CD4-positive, alpha-beta memory T cell (primary cell): ENCODE results near the gene EPAS1. TPM values are rescaled to one million over a fixed set of nuclear protein-coding genes. Genes with fewer than 3 reads are reported as not detected.

Source experiments
- CTCF ChIA-PET: fragments of 350-600 bp; sonication (Branson Sonifier 250); formaldehyde crosslinking; loops from one replicate; lab custom pipeline; 2021; ENCODE audit warnings: inconsistent platforms; ENCODE audit not compliant: partially characterized antibody; lab: Charles Lee
- POLR2A ChIA-PET: fragments of 350-600 bp; sonication (Branson Sonifier 250); formaldehyde crosslinking; loops from one replicate; lab custom pipeline; 2021; ENCODE audit not compliant: partially characterized antibody; lab: Charles Lee
- DNase-seq, 5 donors: peaks; one replicate each; pipeline versions ENCODE4 v3.0.0 to v3.0.0-alpha.2; 2020 to 2022; ENCODE audit warnings: mixed read lengths in 1 of 5
- H3K27ac ChIP-seq: one replicate; pipeline ENCODE4 v1.7.0; 2013; ENCODE audit warnings: low read depth, low read length
- H3K27me3 ChIP-seq: 2 replicates; pipeline ENCODE4 v1.7.0; 2013; ENCODE audit warnings: mild to moderate bottlenecking, low read length, moderate library complexity; ENCODE audit not compliant: insufficient read depth
- H3K36me3 ChIP-seq: 2 replicates; pipeline ENCODE4 v1.7.0; 2013; ENCODE audit warnings: mild to moderate bottlenecking, low read length, moderate library complexity; ENCODE audit not compliant: insufficient read depth
- H3K4me1 ChIP-seq: 2 replicates; pipeline ENCODE4 v1.7.0; 2013; ENCODE audit warnings: mild to moderate bottlenecking, low read length, moderate library complexity; ENCODE audit not compliant: insufficient read depth
- H3K4me3 ChIP-seq, 2 donors: one replicate each; pipeline ENCODE4 v1.7.0; 2013; ENCODE audit warnings: low read length in 2 of 2, mild to moderate bottlenecking in 1 of 2
- H3K9me3 ChIP-seq, 2 donors: one replicate each; pipeline ENCODE4 v1.7.0; 2013; ENCODE audit warnings: low read length in 2 of 2, control low read depth in 1 of 2; ENCODE audit not compliant: control insufficient read depth in 1 of 2
- H3K27ac Mint-ChIP-seq, 7 donors: one replicate each; pipeline ENCODE4 v1.8.0; 2020 to 2021; ENCODE audit warnings: mixed read lengths in 7 of 7, mild to moderate bottlenecking in 6 of 7, inconsistent platforms in 3 of 7, moderate library complexity in 3 of 7
- H3K27me3 Mint-ChIP-seq, 2 donors: one replicate each; pipeline ENCODE4 v1.8.0; 2020 to 2021; ENCODE audit warnings: mixed read lengths in 2 of 2
- H3K36me3 Mint-ChIP-seq, 2 donors: one replicate each; pipeline ENCODE4 v1.8.0; 2020 to 2021; ENCODE audit warnings: mixed read lengths in 2 of 2, inconsistent platforms in 1 of 2, mild to moderate bottlenecking in 1 of 2
- H3K4me1 Mint-ChIP-seq, 4 donors: one replicate each; pipeline ENCODE4 v1.8.0; 2020 to 2021; ENCODE audit warnings: mixed read lengths in 4 of 4, mild to moderate bottlenecking in 1 of 4
- H3K4me3 Mint-ChIP-seq, 8 donors: one replicate each; pipeline ENCODE4 v1.8.0; 2020 to 2021; ENCODE audit warnings: mixed read lengths in 8 of 8, mild to moderate bottlenecking in 7 of 8, moderate library complexity in 6 of 8, inconsistent platforms in 3 of 8
- H3K9me3 Mint-ChIP-seq, 8 donors: one replicate each; pipeline ENCODE4 v1.8.0; 2020 to 2021; ENCODE audit warnings: mixed read lengths in 8 of 8, mild to moderate bottlenecking in 5 of 8, inconsistent platforms in 3 of 8, moderate library complexity in 1 of 8
- intact Hi-C: fragments of 100-400 bp; cut with micrococcal nuclease; formaldehyde crosslinking; loops from one replicate; pipeline ENCODE4 v1.15.1; 2023
- polyA plus RNA-seq, 2 donors: library from polyadenylated mRNA; unstranded; fragments of 300-500 nt; fragmentation: Illumina TruSeq; gene quantifications; one replicate each; pipeline ENCODE4 v1.2.3, GENCODE V29; 2021
- total RNA-seq, 2 experiments: library from RNA; stranded (reverse); gene quantifications; one replicate each; pipeline ENCODE4 v1.2.3, GENCODE V29; 2021

Gene EPAS1
- total and polyA plus RNA-seq, 4 experiments from 2014 or later: 0.40 to 2.7 (median 2.3) TPM; not detected in 1

DNA sequence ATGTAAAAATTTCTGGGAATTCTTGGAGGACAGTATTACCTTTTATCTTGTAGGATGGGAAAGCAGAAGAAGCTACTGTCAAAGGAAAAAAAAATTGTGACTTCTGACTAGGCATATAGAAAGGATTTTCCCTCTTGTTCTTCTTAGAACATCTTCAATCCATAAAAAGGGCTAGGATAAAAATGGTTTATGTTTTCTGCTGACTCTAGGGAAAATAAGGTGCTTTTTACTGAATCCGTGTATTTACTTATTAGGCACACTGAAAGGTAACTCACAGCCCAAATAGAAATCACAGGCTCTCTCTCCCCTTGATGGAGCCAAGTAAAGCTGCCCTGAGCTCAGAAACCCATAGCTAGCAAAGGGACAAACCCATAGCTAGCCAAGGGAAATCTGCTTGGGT, 74.6 kb downstream of the EPAS1 start:
- Mint-ChIP-seq H3K9me3 (no peaks in the 10 kb centered on the region), H3K4me1 (peaks cover 2 to 9% (median 6%) of the 10 kb centered on the region in 4 donors), H3K27ac (no peak overlapping the region), H3K27me3 (no peaks in the 10 kb centered on the region), H3K4me3 (no peak overlapping the region), H3K36me3 (no peaks in the 10 kb centered on the region)
- Histone ChIP-seq H3K36me3 (no peaks in the 10 kb centered on the region), H3K27me3 (no peaks in the 10 kb centered on the region), H3K27ac (no peak overlapping the region), H3K9me3 (no peaks in the 10 kb centered on the region), H3K4me1 (no peaks in the 10 kb centered on the region), H3K4me3 (no peak overlapping the region)
- ChIA-PET POLR2A (no interaction called here), CTCF (no interaction called here)
- DNase-seq: no peak
- intact Hi-C loops: no loop called here

DNA sequence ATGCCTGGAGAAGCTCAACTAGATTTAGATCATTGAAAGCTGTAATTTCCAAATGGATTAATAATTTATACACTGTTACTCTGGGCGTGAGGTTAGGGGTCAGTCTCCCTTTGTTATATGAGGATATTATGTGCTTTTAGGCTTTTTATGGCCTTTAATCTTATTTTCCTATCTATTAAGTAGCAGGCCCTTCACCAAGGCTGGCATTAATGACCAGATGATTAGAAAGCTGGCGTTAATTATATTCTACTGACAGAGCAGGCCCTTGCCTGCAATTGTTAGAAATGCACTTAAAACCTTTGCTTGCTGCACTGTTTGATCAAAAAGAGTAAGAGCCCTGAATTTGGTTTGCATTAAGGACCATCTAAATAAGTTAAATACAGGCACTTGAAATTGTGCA, 75.3 kb downstream of the EPAS1 start:
- CTCF ChIA-PET: interaction anchor here (1.7 to 2.8 kb wide), 2 partner anchors 308 to 309 kb away, joined by 3 to 7 read pairs; no protein-coding TSS in a partner anchor
- H3K9me3 ChIP-seq: no peaks in the 10 kb centered on the region
- Mint-ChIP-seq H3K4me1 (peaks cover 2 to 9% (median 6%) of the 10 kb centered on the region in 4 donors), H3K9me3 (no peaks in the 10 kb centered on the region), H3K27me3 (no peaks in the 10 kb centered on the region), H3K36me3 (no peaks in the 10 kb centered on the region), H3K4me3 (no peak overlapping the region), H3K27ac (no peak overlapping the region)
- DNase-seq: no peak
- H3K4me1 ChIP-seq: no peaks in the 10 kb centered on the region
- no peaks in the 10 kb centered on the region for H3K36me3 ChIP-seq
- no peak overlapping the region for H3K27ac ChIP-seq
- no peaks in the 10 kb centered on the region for H3K27me3 ChIP-seq
- intact Hi-C loops: no loop called here
- POLR2A ChIA-PET: no interaction called here
- H3K4me3 ChIP-seq: no peak overlapping the region

DNA sequence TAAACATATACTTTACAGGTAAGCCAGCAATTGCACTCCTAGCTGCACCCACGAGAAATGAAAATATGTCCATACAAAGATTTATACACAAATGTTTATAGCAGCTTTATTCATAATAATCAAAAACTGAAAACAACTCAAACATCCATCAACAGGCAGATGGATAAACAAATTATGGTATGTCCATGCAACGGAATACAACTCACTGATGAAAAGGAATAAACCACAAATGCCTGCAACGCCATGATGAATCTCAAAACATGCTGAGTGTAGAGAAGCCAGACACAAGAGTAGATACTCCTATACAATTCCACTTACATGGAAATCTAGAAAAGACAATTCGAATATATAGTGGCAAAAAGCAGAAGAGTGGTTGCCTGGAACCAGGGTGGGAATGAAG, 76.0 kb downstream of the EPAS1 start:
- Histone ChIP-seq H3K4me3 (no peak overlapping the region), H3K4me1 (no peaks in the 10 kb centered on the region), H3K27ac (no peak overlapping the region), H3K27me3 (no peaks in the 10 kb centered on the region), H3K9me3 (no peaks in the 10 kb centered on the region), H3K36me3 (no peaks in the 10 kb centered on the region)
- ChIA-PET POLR2A (no interaction called here), CTCF (interaction anchor here (1.7 to 2.8 kb wide), 2 partner anchors 308 to 310 kb away, joined by 3 to 7 read pairs; no protein-coding TSS in a partner anchor)
- intact Hi-C loops: no loop called here
- H3K27me3 Mint-ChIP-seq: no peaks in the 10 kb centered on the region
- peaks cover 2 to 6% (median 6%) of the 10 kb centered on the region in 4 donors for H3K4me1 Mint-ChIP-seq
- H3K27ac Mint-ChIP-seq: no peak overlapping the region
- H3K36me3 Mint-ChIP-seq: no peaks in the 10 kb centered on the region
- H3K9me3 Mint-ChIP-seq: no peaks in the 10 kb centered on the region
- H3K4me3 Mint-ChIP-seq: no peak overlapping the region
- DNase-seq: no peak

DNA sequence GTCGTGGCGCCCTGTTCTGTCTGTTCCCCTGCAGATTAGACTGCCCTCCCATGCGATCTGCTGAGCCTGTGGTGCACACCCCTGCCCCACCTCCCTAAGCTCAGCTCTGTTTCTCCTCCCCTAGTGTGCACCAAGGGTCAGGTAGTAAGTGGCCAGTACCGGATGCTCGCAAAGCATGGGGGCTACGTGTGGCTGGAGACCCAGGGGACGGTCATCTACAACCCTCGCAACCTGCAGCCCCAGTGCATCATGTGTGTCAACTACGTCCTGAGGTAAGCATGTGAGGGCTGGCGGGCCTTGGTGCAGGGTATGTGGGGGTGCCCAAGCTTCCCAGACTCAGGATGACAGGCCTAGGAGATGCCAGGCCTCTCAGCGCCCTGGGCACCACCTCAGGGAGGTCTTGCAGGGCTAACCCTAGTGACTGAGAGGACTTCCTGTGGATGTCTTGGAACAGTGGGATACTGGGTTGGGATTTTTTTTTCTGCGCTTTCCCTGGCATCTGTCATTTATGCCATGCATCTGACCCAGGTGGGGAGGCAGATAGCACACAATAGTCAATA, 78.4 kb downstream of the EPAS1 start:
- H3K27ac Mint-ChIP-seq: no peak overlapping the region
- H3K4me3 Mint-ChIP-seq: no peak overlapping the region
- no peaks in the 10 kb centered on the region for H3K9me3 ChIP-seq
- no peak for DNase-seq
- no peaks in the 10 kb centered on the region for H3K4me1 ChIP-seq
- H3K4me1 Mint-ChIP-seq: no peaks in the 10 kb centered on the region
- no peak overlapping the region for H3K4me3 ChIP-seq
- ChIA-PET CTCF (interaction anchor here (1.6 to 1.9 kb wide), 2 partner anchors 12 to 313 kb away, joined by 4 to 6 read pairs; no protein-coding TSS in a partner anchor), POLR2A (no interaction called here)
- H3K36me3 Mint-ChIP-seq: no peaks in the 10 kb centered on the region
- no peak overlapping the region for H3K27ac ChIP-seq
- H3K27me3 ChIP-seq: no peaks in the 10 kb centered on the region
- intact Hi-C loops: no loop called here
- no peaks in the 10 kb centered on the region for H3K27me3 Mint-ChIP-seq
- no peaks in the 10 kb centered on the region for H3K9me3 Mint-ChIP-seq
- H3K36me3 ChIP-seq: no peaks in the 10 kb centered on the region

GRCh38 chr2:46376586-46376985, 79.4 kb downstream of the EPAS1 start:
- H3K9me3 Mint-ChIP-seq: no peaks in the 10 kb centered on the region
- CTCF ChIA-PET: interaction anchor here (1.6 to 1.9 kb wide), 2 partner anchors 13 to 314 kb away, joined by 4 to 6 read pairs; no protein-coding TSS in a partner anchor
- H3K4me3 ChIP-seq: no peak overlapping the region
- intact Hi-C loops: no loop called here
- no peak overlapping the region for H3K4me3 Mint-ChIP-seq
- no peaks in the 10 kb centered on the region for H3K36me3 ChIP-seq
- H3K27me3 Mint-ChIP-seq: no peaks in the 10 kb centered on the region
- H3K4me1 ChIP-seq: no peaks in the 10 kb centered on the region
- H3K27me3 ChIP-seq: no peaks in the 10 kb centered on the region
- no peaks in the 10 kb centered on the region for H3K36me3 Mint-ChIP-seq
- H3K27ac Mint-ChIP-seq: no peak overlapping the region
- POLR2A ChIA-PET: no interaction called here
- H3K9me3 ChIP-seq: no peaks in the 10 kb centered on the region
- DNase-seq: no peak
- no peaks in the 10 kb centered on the region for H3K4me1 Mint-ChIP-seq
- no peak overlapping the region for H3K27ac ChIP-seq

GRCh38 chr2:46377101-46377581, 79.9 kb downstream of the EPAS1 start:
- no peak for DNase-seq
- no peaks in the 10 kb centered on the region for H3K36me3 ChIP-seq
- H3K4me3 ChIP-seq: no peak overlapping the region
- H3K9me3 Mint-ChIP-seq: no peaks in the 10 kb centered on the region
- H3K27ac Mint-ChIP-seq: no peak overlapping the region
- ChIA-PET CTCF (interaction anchor here (1.9 kb wide), 1 partner anchor 14 kb away, joined by 6 read pairs; no protein-coding TSS in a partner anchor), POLR2A (no interaction called here)
- H3K27me3 Mint-ChIP-seq: no peaks in the 10 kb centered on the region
- H3K27me3 ChIP-seq: no peaks in the 10 kb centered on the region
- intact Hi-C loops: no loop called here
- no peaks in the 10 kb centered on the region for H3K4me1 ChIP-seq
- H3K4me1 Mint-ChIP-seq: no peaks in the 10 kb centered on the region
- H3K9me3 ChIP-seq: no peaks in the 10 kb centered on the region
- no peak overlapping the region for H3K4me3 Mint-ChIP-seq
- H3K27ac ChIP-seq: no peak overlapping the region
- no peaks in the 10 kb centered on the region for H3K36me3 Mint-ChIP-seq

DNA sequence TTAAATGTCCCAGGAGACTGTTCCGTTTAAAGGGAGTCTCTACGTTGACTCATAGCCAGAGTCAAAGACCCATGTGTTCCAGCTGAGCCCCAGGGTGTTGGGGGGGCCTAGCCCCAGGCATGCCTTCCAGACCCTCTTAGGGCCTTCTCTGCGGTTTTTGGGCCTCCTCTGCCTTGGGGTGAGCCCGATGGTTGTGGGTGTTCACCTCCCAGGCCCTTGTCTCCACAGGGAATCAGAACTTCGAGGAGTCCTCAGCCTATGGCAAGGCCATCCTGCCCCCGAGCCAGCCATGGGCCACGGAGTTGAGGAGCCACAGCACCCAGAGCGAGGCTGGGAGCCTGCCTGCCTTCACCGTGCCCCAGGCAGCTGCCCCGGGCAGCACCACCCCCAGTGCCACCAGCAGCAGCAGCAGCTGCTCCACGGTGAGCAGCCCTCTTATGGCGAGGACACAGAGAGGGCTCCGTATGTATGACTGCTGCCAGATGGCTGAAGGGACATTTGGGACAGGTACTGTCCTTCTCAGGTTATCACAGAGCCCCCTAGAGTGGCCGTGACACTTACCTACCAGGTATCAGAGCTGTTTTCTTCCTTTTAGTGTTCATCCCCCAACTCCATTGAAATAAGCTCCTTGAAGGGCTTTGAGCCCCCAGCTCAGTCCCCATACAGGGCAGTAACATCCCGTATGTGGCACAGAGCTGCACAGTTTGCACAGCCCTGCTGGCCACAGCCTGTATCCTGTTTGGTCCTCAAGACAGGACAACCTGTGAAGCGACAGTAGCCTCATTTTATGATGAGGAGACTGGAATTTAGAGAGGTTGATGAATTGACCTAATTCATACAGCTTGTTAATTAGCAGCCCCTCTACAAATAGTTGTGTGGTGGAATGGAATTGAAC, 80.7 kb downstream of the EPAS1 start:
- POLR2A ChIA-PET: no interaction called here
- H3K9me3 Mint-ChIP-seq: no peaks in the 10 kb centered on the region
- H3K27ac Mint-ChIP-seq: no peak overlapping the region
- CTCF ChIA-PET: no interaction called here
- intact Hi-C loops: no loop called here
- H3K36me3 ChIP-seq: no peaks in the 10 kb centered on the region
- DNase-seq: no peak
- no peaks in the 10 kb centered on the region for H3K36me3 Mint-ChIP-seq
- H3K27me3 Mint-ChIP-seq: no peaks in the 10 kb centered on the region
- no peak overlapping the region for H3K27ac ChIP-seq
- H3K27me3 ChIP-seq: no peaks in the 10 kb centered on the region
- peaks cover 0 to 3% (median 0%) of the 10 kb centered on the region in 4 donors for H3K4me1 Mint-ChIP-seq
- no peaks in the 10 kb centered on the region for H3K9me3 ChIP-seq
- no peak overlapping the region for H3K4me3 Mint-ChIP-seq
- H3K4me1 ChIP-seq: no peaks in the 10 kb centered on the region
- H3K4me3 ChIP-seq: no peak overlapping the region
